Activated naive CD4-positive, alpha-beta T cell treated with anti-CD3 and anti-CD28 coated beads, Interleukin-2, amount 50 U/mL, for 72 hours (primary cell): ENCODE measurements around the gene PHC3. TPM values are rescaled to one million over a fixed set of nuclear protein-coding genes. Genes with fewer than 3 reads are reported as not detected.
"Not testable (repeated sequence)": the region's sequence is repeated elsewhere in the genome, so short reads cannot be mapped to it uniquely, and the experiment has no call there.

Experiments used
- ATAC-seq, 2 donors: fragments of 150-1000 bp; cut with Tn5 transposase; 2 replicates each; pipeline ENCODE4 v1.10.0; 2021; ENCODE audit warnings: mild to moderate bottlenecking in 2 of 2, moderate library complexity in 2 of 2
- DNase-seq, 2 donors: peaks; one replicate each; pipeline ENCODE4 v3.0.0; 2021 to 2022; ENCODE audit warnings: low spot score in 2 of 2
- H3K27ac Mint-ChIP-seq, 2 donors: one replicate each; pipeline ENCODE4 v1.8.0; 2022; ENCODE audit warnings: mild to moderate bottlenecking in 2 of 2, mixed read lengths in 2 of 2
- H3K36me3 Mint-ChIP-seq, 2 donors: one replicate each; pipeline ENCODE4 v1.8.0; 2022; ENCODE audit warnings: mixed read lengths in 2 of 2
- H3K9me3 Mint-ChIP-seq, 2 donors: one replicate each; pipeline ENCODE4 v1.8.0; 2022; ENCODE audit warnings: mixed read lengths in 2 of 2
- total RNA-seq, 2 donors: library from RNA; stranded (reverse); gene quantifications; one replicate each; pipeline ENCODE4 v1.2.3, GENCODE V29; 2022

Gene PHC3
- 10 to 100 TPM; 62.0 to 85.5 TPM for total RNA-seq

GRCh38 chr3:170180908-170181885 is at the start of gene PHC3:
Gene PHC3, minus strand, starts transcription at chr3:170181733. Its CDS starts 18 bp downstream, at chr3:170181715.
- Mint-ChIP-seq H3K27ac (peak within 1 kb of the TSS; percentile 99), H3K36me3 (peaks cover 21 to 29% of the 10 kb centered on the region in 2 donors), H3K9me3 (no peaks in the 10 kb centered on the region)
- DNase-seq (peak; percentile 90 to 95), ATAC-seq (peak; percentile 84 to 89)

DNA sequence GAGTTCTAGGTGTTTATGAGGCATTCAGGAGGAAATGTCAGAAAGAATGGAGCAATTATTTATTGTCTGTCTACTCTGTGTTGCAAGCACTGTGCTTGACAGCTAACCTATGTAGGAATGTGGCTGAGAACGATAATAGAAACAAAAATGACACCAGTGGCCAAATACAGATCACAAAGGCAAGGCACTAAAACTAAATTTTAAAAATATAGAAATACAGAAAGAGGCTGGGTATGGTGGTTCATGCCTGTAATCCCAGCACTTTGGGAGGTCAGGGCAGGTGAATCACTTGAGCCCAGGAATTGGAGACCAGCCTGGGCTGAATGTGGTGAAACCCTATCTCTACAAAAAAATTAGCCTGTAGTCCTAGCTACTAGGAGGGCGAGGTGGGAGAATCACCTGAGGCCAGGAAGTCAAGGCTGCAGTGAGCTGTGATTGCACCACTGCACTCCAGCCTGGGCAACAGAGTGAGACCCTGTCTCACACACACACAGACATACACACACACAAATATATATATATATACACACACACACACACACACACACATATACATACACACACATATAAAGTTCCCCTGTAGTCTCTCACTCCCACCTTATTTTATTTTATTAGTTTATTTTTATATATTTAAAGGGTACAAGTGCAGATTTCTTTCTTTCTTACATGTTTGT is 46.7 kb upstream of the PHC3 start:
- no peak overlapping the region for H3K27ac Mint-ChIP-seq
- ATAC-seq (no peak), DNase-seq (no peak)
- H3K36me3 Mint-ChIP-seq, result peaks cover 0 to 5% of the 10 kb centered on the region in 2 donors
- H3K9me3 Mint-ChIP-seq, result no peaks in the 10 kb centered on the region

DNA sequence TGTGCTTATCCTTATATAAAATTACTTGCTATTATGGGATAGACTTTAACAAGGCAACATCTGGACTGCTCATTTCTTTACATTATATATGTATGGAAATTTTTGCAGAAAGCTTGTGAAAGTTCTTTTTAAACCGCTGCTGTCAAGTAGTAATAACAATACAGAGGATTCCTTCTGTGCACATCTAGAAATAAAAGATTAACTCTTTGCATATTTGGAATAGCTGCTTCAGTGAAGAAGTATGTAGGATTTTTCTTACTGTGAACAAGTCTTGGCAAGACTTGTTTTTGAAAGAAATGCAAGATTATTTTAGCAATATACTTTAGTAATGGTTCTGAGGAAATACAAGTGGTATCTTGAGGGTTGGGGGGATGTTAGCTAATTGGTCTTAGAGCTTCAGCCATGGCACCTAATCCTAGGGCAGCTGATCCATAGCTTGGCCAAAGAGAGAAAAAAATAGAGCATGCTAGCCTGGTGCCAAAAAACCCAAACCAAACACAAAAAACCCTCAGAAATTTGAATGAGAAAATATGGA is 45.0 kb upstream of the PHC3 start:
- Mint-ChIP-seq H3K27ac (no peak overlapping the region), H3K9me3 (no peaks in the 10 kb centered on the region), H3K36me3 (no peaks in the 10 kb centered on the region)
- no peak for ATAC-seq
- DNase-seq, result no peak

GRCh38 chr3:170225166-170225565 is 43.6 kb upstream of the PHC3 start:
- Mint-ChIP-seq H3K27ac (no peak overlapping the region), H3K36me3 (no peaks in the 10 kb centered on the region), H3K9me3 (no peaks in the 10 kb centered on the region)
- no peak for ATAC-seq
- DNase-seq, result no peak

DNA sequence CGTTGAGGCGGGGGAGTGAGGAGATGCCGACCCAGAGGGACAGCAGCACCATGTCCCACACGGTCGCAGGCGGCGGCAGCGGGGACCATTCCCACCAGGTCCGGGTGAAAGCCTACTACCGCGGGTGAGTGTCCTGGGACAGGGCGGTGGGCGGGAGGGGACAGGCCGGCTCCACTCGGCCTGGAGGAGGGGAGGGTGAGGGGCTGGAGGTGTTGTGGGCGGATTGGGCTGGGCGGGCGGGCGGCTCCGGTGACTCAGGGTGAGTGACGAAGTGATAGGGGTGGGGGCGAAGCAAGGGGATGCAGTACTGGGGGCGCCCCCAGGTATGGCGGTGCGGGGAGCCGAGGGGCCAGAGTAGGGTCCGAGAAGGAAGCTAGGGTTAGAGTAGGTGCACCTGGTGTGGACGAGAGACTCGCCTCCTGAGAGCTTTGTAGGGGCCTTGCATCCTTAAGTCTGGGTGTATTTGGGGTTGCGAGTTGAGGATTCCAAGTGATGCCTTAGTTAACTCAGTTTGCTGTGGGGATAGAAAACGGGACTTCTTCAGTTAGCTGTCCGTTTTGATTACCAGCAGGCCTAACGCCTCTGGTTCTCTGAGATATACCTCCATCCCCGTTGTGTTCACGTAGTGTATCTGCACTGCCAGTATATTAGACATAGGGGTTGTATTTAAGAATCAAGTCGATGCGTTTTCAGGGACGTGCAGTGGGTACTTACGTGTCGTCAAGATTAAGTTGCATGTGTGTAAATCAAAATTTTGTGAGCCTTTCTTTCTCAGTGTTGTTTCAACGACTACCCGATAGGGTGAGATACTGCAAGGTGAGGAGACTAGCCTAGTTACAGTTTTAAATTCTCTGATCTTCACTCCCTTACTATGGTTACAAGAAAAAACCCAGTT is 41.4 kb upstream of the PHC3 start:
- Mint-ChIP-seq H3K9me3 (no peaks in the 10 kb centered on the region), H3K27ac (peak overlapping the region; percentile 37 to 94), H3K36me3 (no peaks in the 10 kb centered on the region)
- peak; percentile 30 to 65 for DNase-seq
- ATAC-seq, result peak; percentile 50 to 68

DNA sequence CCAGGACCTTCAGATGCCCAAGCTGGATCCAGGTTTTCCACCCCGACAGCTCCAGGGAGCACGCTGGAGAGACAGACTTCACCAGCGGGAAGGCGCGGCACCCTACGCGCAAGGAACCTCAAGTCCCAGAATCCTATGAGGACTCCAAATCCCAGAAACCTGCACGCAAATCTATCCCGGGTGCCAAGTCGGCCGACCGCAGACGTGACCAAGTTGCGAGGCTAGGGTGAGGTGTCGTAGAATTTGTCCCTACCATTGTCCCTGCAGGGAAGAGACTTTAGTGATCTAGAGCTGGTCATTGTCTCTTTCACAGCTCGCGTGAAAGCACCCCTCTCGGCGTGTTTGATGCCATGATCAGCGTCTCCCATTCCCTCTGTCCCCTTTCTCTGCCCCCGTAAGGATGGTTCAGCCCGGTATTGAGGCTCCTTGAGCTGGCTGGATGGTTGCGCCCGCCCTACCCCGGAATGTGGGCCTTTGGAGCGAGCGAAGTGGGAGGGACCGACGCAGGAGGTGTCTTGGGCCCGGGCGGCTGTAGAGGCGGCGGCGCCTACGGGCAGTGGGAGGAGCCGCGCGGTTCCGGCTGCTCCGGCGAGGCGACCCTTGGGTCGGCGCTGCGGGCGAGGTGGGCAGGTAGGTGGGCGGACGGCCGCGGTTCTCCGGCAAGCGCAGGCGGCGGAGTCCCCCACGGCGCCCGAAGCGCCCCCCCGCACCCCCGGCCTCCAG is 40.6 kb upstream of the PHC3 start, which contains the start of gene PRKCI:
PRKCI (plus strand) TSS at position 501 of the 723 bp plus-strand sequence. CDS start 246 bp downstream, outside the sequence.
- Mint-ChIP-seq H3K27ac (peak within 1 kb of the TSS; percentile 94 to 95), H3K36me3 (no peaks in the 10 kb centered on the region), H3K9me3 (no peaks in the 10 kb centered on the region)
- peak; percentile 96 to 98 for ATAC-seq
- DNase-seq, result peak; percentile 88 to 89

GRCh38 chr3:170220871-170221270 is 39.3 kb upstream of the PHC3 start:
- Mint-ChIP-seq H3K36me3 (no peaks in the 10 kb centered on the region), H3K27ac (peak overlapping the region in 1 of 2 donors; percentile 94), H3K9me3 (no peaks in the 10 kb centered on the region)
- no peak for ATAC-seq
- DNase-seq, result no peak

DNA sequence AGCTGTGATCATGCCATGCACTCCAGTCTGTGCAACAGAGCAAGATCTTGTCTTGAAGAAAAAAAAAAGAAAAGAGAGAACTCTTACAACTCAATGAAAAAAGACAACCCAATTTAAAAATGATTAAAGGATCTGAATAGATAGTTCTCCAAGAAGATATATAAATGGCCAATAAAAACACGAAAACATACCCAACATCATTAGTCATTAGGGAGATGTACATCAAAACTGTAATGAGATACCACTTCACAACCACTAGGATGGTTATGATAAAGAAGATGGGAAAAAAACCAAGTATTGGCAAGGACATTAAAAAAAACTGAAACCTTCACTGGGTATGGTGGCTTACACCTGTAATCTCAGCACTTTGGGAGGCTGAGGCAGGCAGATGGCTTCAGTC is 38.3 kb upstream of the PHC3 start:
- DNase-seq, result no peak
- H3K36me3 Mint-ChIP-seq, result no peaks in the 10 kb centered on the region
- H3K27ac Mint-ChIP-seq, result no peak overlapping the region
- no peaks in the 10 kb centered on the region for H3K9me3 Mint-ChIP-seq
- ATAC-seq, result no peak

DNA sequence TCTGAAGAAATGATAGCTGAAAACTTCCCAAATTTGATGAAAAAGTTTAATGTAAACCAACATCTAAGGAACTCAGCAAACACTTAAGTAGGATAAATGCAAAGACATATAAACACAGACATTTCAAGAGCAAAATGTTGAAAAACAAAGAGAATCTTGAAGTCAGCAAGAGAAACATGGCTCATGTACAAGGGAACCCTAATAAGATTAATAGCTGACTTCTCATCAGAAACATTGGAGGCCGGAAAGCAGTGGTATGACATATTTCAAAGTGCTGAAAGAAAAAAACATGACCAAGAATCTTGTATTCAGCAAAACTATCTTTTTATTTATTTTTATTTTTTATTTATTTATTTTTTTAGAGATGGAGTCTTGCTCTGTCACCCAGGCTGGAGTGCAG is 30.1 kb upstream of the PHC3 start:
- H3K36me3 Mint-ChIP-seq, result no peaks in the 10 kb centered on the region
- DNase-seq (no peak), ATAC-seq (no peak)
- no peak overlapping the region for H3K27ac Mint-ChIP-seq
- peaks cover 0 to 6% of the 10 kb centered on the region in 2 donors for H3K9me3 Mint-ChIP-seq

GRCh38 chr3:170207717-170208116 is 26.2 kb upstream of the PHC3 start:
- ATAC-seq, result no peak
- no peak for DNase-seq
- Mint-ChIP-seq H3K27ac (no peak overlapping the region), H3K36me3 (no peaks in the 10 kb centered on the region), H3K9me3 (peaks cover 0 to 6% of the 10 kb centered on the region in 2 donors)

DNA sequence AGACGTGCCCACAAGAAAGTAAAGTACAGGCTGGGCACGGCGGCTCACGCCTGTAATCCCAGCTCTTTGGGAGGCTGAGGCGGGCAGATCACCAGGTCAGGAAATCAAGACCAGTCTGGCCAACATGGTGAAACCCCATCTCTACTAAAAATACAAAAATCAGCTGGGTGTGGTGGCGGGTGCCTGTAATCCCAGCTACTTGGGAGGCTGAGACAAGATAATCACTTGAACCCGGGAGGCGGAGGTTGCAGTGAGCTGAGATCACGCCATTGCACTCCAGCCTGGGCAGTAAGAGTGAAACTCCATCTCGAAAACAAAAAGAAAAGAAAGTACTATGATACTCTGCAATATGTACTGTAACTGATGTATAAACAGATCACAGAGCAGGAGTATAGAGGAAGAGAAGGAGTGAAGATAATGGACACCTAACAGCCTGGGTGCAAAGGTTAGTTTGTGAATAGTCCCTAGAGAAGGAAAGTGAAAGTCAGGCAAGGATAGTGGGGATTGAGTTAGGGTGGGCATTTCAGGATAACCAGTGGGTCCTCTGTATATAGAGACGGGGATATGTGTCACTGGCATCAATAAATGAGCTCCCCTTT is 24.7 kb upstream of the PHC3 start:
- not testable (repeated sequence) for H3K9me3 Mint-ChIP-seq, H3K36me3 Mint-ChIP-seq, ATAC-seq, H3K27ac Mint-ChIP-seq, DNase-seq

- Mint-ChIP-seq H3K27ac (no peak overlapping the region), H3K36me3 (no peaks in the 10 kb centered on the region), H3K9me3 (no peaks in the 10 kb centered on the region)
- ATAC-seq (peak in 1 of 2 donors; percentile 22), DNase-seq (no peak)
Measured at GRCh38 chr3:170205302-170205701, 23.8 kb upstream of the PHC3 start.

GRCh38 chr3:170204509-170204908 is 23.0 kb upstream of the PHC3 start:
- ATAC-seq, result no peak
- Mint-ChIP-seq H3K9me3 (no peaks in the 10 kb centered on the region), H3K27ac (no peak overlapping the region), H3K36me3 (no peaks in the 10 kb centered on the region)
- DNase-seq, result no peak

- no peak for ATAC-seq
- no peak overlapping the region for H3K27ac Mint-ChIP-seq
- H3K9me3 Mint-ChIP-seq, result no peaks in the 10 kb centered on the region
Measured at GRCh38 chr3:170204023-170204472, 22.5 kb upstream of the PHC3 start.

DNA sequence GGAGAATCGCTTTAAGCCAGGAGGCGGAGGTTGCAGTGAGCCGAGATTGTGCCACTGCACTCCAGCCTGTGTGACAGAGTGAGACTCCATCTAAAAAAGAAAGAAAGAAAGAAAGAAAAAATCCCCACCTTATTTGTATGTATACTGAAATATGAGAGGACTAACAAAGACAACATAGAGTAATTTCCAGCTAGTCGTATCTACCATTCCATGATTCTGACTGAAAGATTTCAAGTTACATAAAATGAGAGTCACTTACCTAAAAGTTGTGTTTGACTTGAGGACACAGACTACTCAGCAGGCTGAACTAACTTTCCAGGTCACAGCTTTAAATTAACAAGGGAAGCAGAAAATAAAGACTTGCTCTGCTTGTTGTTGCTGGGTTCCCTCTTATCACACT is 21.9 kb upstream of the PHC3 start:
- no peak overlapping the region for H3K27ac Mint-ChIP-seq
- no peaks in the 10 kb centered on the region for H3K36me3 Mint-ChIP-seq
- no peak for DNase-seq
- no peaks in the 10 kb centered on the region for H3K9me3 Mint-ChIP-seq
- no peak for ATAC-seq

More at GRCh38 chr3:170204023-170204472, 22.5 kb upstream of the PHC3 start:
- H3K36me3 Mint-ChIP-seq, result no peaks in the 10 kb centered on the region
- no peak for DNase-seq
